ENCODE measurements around the gene AKAP14.
"Not testable (repeated sequence)": the region's sequence is repeated elsewhere in the genome, so short reads cannot be mapped to it uniquely, and the experiment has no call there.

AKAP14 gene

DNA sequence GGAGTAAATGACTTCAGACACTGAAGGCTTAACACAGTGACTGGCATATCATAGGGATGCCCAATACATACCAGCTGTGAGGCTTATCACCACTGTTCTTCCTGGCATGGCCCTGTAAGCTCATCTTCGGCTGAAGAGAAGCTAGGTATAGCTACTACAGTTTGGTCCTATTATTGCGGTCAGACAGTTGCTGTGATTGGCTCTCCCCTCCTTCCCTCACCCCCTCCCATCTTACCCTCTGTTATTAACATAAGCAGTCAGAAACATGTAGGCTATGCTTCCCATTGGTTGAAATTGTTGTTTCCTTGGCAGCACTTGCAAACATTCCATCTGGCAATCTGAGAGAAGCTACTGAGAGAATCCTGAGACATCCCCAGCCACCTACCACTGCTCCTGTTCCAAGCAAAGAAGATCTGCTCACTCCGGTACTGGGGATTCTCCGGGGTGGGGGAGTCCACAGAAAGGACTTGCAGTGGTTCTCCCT, at the start of gene AKAP14:
Gene AKAP14 (plus strand): TSS at position 51 of the 484 bp plus-strand sequence. CDS start 7,331 bp downstream, outside the sequence.
- DNase-seq = no peak

DNA sequence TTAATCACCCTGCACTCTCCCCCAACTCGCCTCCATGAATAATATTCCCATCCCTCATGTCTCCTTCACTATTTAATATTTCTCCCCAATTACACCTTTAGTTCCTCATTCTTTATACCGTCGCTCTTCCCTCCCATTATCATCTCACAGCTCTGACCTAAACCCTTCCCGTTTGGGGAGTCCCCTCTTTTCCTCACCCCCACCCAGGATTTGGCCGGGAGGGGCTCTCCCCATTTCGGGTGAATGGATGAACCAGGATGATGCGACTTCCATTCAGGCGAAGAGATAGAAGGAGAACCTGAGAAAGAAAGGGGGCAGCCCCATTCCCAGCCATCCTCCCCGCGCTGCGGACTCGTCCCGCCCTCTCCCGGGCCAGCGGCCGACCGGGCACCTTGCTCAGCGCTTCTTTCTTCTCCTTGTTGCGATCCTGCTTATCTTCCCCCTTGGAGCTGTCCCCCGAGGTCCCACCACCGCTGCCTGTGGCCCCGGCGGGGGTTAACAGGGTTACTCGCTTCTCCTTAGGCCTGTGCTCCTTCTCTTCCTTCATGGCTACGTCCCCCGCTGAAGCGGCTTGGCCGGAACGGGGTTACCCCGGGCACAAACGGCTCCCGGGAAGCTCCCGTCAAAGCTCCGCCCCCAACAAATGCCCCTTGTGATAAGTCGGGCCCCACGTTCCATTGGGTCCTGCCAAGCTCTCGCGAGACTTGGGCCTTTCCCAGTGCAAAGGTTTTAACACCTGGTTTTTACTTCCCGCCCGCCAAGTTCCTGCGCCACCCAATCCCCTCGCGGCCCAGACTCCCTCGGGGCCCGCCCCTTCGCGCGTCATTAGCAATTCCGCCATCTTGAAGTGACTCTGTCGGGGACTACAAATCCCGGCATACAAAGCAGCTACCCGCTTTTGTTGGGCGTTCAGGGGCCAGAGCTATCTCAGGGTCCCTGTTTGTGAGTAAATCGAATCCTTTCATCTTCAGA, 43.0 kb upstream of the AKAP14 start, which contains the start of gene UPF3B:
Gene UPF3B (minus strand): TSS at position 582 of the 972 bp plus-strand sequence. CDS start 35 bp downstream, at position 547.
- peak; percentile 79 for DNase-seq

DNA sequence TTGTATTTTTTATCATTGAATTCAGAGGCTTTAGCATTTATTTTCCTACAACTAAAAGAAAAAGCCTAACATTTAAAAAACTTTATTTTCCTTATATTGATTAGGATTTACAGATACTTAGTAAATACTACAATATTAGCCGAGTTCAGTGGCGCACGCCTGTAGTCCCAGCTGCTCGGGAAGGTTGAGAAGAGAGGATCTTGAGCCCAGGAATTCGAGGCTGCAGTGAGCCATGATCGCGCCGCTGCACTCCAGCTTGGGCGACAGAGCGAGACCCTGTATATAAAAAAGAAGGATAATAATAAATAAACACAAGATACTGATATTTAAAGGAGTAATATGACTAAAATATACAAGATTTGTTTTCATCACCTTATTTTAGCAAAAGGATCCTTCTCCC, 42.2 kb upstream of the AKAP14 start:
- no peak for DNase-seq

DNA sequence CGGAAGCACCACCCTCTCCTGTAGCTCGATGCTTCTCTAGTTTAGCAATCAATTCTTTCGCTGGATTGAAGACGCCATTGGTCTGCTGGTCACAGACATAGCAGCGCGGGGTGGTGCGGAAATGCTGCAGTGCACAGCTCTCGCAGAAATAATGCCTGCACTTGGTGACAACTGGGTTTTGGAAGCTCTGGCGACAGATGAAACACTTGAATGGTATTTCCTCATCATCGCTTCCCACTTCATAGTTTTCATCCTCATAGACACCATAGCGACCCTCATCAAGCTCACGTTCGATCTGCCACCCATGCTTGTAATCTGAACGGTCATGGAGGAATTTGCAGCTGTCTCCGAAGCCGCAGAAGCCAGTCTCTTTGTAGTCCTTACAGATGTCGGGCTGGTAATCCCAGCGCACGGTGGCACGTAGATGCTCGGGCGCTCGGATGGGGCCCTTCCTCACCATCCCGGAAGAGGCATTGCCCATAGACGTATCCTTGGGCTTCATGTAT, 25.0 kb upstream of the AKAP14 start:
- no peak for DNase-seq

DNA sequence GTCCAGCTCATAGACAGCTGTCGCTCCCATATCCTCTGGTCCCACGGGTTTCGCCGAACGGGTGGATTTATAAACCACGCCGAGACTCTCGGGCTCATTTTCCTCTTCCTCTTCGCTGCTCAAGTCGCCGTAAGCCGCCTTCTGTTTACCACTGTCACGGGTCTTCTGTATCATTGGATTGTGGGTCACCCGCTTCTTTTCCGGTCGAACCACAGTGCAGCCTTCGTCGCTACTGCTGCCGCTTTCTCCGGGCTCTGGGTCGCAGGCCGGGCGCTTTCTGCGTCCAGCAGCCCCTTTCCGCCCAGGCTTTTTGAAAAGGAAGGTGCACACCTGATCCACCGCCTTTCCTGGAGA, 24.5 kb upstream of the AKAP14 start:
- no peak for DNase-seq

DNA sequence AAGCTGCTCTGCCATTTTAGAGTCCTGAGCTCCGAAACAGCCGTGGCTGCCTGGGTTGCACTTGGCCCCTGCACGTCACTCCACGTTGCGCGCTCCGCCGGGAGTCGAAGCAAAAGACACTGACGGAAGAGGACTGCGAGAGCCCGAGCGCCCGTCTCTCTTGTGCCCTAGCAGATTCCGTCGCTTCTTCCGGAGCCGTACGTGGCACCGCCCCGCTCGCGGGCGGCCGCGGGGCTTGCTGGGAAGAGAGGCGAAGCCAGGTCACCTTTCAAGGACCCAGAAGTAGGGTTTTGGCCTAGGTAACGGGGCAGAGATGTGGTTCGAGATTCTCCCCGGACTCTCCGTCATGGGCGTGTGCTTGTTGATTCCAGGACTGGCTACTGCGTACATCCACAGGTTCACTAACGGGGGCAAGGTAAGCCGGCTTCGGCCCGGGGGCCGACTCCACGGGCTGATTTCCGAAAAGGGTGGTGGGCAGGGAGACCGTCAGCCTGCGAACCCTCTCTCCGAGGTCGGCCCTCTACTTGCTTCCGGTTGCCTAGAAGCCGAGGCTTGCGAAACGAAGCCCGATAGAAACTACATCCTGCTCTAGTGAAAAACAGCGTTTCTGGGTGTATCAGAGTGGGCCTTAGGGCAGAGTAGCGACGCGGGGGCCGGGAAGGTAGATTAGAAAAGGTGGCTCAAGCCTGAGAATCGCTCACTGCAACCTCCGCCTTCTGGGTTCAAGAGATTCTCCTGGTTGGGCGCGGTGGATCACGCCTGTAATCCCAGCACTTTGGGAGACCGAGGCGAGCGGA, 23.9 kb upstream of the AKAP14 start, which contains the start of the genes NDUFA1 and RNF113A:
Gene NDUFA1 (plus strand): TSS at position 234 of the 797 bp plus-strand sequence. CDS start 80 bp downstream, at position 314.
Gene RNF113A (minus strand): TSS at position 135 of the 797 bp plus-strand sequence. CDS start 120 bp downstream, at position 15.
- peak; percentile 36 for DNase-seq

DNA sequence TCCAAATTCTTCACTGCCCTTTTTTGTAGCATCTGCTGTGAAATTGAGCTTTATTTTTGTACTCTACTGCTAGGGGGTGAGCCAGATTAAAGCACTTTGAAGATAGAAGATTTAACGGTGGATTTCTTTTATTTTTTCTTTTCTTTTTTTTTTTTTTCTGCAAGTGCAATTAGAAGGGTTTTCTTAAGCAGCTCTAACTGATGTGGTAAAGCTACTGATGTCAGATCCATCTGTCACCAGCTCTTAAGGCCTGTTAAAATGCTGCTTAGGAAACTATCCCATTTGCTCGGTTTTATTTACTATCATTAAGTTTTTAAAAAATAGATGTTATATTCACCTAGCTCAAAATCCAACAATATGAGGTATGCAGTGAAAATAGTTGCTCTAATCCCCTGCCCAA, 17.0 kb upstream of the AKAP14 start:
- DNase-seq = no peak

DNA sequence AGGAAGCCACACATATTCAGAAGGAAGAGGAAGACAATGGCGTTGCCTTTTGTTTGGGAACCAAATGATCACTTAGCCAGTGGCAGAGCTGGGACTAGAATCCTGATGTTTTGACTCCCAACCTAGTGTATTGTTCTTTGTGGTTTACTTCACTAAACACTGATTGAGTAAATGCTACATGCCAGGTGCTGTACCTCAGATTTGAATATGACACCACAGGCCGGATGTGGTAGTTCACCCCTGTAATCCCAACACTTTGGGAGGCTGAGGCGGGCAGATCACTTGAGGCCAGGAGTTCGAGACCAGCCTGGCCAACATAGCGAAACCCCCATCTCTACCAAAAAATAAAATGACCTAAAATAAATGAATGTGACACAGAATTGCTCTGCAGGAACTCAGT, 15.6 kb upstream of the AKAP14 start:
- DNase-seq = no peak

DNA sequence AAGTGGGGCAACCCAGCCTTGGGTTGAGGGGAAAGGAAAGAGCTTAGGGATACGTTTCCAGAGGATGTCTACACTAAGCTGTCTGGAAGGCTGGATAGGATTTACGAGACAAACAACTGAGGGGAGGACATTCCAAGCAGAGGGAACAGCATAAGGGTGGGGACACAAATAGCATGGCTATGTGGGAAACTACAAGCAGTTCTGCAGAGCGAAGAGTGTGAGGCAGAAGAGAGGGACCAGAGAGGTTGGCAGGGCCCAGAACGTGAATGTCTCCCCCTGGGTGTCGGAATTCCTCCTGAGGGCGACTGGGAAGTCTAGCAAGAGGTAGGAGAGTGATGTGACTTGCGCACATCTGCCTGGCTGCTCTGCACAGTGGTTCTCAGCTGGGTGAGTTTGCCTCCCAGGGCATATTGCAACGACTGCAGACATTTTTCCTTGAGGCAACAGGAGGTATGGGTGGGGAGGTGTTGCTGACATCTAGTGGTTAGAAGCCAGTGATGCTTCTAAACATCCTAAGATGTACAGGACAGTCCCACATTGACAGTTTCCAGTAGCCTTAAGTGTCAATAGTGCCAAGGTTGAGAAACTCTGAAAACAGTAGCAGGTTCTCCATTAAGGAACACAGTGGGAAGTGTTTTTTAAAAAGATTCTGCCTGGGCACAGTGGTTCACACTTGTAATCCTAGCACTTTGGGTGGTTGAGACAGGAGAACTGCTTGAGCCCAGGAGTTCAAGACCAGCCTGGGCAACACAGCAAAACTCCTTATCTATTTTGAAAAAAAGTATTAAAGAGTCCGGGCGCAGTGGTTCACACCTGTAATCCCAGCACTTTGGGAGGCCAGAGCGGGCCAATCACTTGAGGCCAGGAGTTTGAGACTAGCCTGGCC, 14.9 kb upstream of the AKAP14 start:
- no peak for DNase-seq

DNA sequence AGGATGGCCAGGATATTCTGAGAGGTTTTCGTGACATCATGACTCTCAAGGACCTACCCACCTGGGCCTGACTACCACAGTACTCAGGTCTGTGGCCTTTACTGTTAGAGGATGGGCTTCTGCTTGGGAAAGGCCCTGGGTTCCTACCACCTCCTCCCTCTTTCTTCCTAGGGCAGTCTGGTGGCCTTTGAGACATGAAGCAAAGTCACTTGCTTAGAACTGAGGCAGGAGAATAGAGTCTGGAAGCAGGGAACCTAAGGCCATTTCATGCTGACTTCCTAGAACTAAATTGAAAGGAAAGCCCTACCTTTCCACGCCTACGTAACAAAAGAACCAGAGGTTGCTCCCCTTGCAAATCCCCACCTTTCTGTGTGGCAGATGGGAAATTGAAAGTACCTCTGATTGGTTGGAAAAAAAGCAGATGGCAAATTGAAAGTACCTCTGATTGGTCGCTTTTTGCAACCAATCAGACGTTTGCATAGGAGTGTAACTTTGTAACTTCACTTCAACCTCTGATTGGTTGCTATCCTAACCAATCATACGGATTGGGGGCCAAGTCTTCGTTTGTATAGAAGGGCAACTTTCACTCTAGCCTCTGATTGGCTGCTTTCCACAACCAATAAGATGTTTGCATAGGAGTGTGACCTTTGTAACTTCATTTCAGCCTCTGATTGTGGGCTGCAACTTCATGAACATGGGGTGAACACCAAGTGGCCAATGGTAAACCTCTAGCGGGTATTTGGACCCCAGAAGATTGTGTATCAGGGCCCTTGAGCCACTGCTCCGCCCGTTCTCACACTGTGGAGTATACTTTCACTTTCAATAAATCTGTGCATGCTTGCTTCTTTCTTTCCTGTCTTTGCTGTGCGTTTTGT, 9.9 kb upstream of the AKAP14 start:
- DNase-seq = no peak

DNA sequence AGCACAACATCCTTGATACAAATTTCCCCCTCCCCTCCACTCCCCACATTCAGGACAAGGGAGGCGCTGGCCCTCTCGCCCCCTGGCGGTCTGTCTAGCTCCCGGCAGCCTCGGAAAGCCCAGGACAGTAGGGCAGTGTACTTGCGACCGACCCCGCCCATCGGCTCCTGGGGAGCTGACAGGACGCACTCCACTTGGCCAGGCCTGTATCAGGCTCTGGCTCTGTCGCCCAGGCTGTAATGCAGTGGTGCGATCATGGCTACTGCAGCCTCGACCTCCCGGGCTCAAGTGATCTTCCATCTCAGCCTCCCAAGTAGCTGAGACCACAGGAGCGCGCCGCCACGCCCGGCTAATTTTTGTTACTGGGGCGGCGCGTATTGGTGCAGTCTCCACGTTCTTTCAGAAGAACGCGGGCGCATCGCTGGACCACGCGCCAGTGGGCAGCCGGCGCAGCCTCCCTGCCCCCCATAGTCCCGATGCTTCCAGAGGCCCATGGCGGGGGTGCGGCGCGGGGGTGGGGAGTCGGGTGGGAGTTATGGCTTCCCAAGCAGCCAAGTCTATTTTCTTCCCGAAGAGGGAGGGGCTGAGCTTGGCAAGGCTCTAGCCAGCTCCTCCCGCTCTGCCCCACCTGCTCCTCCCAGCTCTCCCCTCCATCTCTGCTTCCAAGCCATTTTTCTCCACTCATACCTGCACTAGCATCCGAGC, 7.8 kb upstream of the AKAP14 start:
- peak; percentile 2 for DNase-seq

DNA sequence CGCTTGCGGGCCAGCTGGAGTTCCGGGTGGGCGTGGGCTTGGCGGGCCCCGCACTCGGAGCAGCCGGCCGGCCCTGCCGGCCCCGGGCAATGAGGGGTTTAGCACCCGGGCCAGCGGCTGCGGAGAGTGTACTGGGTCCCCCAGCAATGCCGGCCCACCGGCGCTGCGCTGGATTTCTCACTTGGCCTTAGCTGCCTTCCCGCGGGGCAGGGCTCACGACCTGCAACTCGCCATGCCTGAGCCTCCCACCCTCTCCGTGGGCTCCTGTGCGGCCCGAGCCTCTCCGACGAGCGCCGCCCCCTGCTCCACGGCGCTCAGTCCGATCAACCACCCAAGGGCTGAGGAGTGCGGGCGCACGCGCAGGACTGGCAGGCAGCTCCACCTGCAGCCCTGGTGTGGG, 5.1 kb upstream of the AKAP14 start:
- not testable (repeated sequence) for DNase-seq

DNA sequence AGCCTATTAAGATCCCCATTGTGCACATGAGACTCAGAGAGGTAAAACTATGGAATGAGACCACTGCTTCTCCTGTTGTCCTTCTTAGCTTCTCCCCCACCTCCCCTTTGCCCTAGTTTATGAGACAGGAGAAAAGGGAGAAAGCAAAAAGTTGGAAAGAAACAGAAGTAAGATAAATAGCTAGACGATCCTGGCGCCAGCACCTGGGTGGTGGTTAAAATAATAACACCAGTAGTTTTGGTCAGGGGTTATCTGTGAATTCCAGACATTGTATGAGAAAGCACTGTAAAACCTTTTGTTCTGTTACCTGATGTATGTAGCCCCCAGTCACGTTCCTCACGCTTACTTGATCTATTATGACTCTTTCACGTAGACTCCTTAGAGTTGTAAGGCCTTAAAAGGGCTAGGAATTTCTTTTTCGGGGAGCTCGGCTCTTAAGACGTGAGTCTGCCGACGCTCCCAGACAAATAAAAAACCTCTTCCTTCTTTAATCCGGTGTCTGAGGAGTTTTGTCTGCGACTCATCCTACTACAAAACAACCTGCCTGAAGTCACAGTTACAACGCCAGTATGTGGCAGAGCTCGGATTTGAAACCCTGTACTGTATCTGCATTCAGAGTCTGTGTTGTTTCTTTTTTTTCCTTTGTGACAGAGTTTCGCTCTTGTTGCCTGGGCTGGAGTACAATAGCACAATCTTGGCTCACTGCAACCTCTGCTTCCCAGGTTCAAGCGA, 3.6 kb upstream of the AKAP14 start:
- not testable (repeated sequence) for DNase-seq

DNA sequence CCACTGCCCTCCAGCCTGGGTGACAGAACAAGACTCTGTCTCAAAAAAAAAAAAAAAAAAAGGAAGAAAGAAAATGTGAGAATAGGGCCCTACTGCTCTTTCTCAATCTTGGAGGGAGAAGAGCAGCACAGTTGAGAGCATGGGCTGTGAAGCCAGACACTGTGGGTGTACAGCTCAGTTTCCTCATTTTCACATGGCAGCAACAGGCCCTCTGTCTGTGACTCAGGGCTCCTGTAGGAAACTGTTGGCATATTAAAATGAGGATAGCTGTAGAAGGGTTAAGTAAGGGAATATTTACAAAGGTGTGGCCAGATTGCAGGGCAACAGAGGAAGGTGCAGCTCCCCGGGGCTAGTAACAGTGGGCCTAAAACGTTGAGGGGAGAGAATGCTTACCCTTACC, 3.4 kb downstream of the AKAP14 start:
- DNase-seq = no peak

DNA sequence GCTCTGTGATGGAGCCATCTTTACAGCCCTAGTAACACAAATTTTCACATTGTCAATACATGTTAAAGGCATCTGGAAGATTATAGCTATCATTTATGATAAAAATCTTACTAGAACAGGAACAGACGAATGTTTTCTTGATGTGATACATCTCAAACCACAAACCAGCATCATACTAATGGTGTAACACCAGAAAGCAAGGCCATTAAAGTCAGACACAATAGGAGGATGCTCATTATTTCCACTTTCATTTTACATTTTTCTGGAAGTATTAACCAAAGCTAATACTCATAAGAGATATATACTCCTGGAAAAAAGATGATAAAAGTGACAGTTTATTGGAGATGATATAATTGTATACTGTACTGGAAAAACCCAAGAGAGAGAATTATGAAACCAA, 5.3 kb downstream of the AKAP14 start:
- no peak for DNase-seq

DNA sequence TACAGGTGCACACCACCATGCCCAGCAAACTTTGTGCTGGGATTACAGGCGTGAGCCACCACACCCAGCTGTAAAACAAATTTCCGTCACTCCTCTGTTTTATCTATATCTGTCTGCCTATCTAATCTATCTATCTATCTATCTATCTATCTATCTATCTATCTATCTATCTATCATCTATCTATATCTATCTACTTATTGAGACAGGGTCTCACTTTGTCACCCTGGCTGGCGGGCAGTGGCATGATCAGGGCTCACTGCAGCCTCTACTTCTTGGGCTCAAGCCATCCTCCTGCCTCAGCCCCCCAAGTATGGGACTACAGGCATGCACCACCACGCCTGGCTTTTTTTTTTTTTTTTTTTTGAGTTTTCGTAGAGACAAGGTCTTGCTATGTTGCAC, 20.6 kb downstream of the AKAP14 start:
- DNase-seq = no peak

DNA sequence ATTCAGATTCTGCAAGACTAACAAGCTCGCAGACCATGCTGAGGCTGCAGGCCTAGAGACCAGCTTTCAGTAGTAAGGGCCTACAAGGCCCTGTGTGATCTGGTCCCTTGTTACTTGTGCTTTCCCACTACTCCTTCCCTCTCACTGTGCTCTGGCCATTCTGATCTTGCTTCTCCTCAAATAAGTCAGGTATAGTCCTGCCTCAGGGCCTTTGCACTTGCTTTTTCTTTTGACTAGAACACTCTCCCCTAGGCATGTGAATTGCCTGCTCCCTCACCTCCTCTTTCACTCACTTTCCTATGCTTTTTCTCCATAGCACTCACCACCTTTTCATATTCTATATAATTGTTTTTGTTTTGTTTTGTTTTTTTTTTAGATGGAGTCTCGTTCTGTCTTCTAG, 22.2 kb downstream of the AKAP14 start:
- no peak for DNase-seq

DNA sequence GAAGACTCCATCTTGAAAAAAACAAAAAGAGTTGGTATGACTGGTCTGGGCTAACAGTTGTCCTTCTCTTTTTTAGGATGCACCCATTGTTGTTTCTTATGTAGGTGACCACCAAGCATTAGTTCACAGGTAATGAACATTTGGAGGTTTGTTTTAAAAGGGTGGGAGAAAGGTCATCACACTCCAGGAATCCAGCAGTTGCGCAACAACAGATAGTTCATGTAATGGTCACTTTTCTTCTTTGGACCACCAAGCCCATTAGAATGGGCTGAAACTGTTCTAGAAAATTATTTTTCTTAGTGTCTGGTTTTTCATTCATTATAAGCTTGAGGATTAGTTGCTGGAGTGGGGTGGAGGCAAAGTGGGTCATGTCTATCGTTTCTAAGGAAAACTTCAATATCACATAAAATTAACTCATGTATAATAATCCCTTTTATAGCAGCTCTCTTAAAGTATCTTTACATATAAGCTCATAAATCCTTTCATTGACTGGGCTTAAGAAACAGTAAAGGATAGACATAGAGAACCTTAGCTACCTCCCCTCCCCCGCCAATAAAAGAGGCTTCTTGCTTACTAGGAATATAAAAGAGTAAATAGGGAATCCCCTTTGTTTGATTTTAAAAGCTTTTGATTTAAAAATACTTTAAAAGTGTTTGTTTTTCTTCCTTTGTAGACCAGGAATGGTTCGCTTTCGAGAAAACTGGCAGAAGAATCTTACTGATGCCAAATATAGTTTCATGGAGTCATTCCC, 24.3 kb downstream of the AKAP14 start:
- DNase-seq = no peak

DNA sequence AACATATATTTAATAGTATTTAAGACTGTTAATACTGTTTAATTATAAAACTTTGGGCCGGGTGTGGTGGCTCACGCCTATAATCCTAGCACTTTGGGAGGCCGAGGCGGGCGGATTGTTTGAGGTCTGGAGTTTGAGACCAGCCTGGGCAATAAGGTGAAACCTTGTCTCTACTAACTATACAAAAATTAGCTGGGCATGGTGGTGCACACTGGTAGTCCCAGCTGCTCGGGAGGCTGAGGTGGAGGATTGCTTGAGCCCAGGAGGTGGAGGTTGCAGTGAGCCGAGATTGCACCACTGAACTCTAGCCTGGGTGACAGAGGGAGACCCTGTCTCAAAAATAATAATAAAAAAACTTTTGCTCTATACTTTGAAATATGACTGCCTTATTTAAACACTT, 26.7 kb downstream of the AKAP14 start:
- DNase-seq = not testable (repeated sequence)
